MM.1S (cell line): Measurements from ENCODE around the gene ATP5F1E.

Source experiments
- DNase-seq: peaks from one replicate; pipeline ENCODE4 v3.0.0-alpha.2; 2015
- H2AFZ ChIP-seq: fragments of 300-600 bp; sonication (generic); 2 replicates; pipeline ENCODE4 v1.6.0; 2016; ENCODE audit warnings: antibody characterized with exemption, low read length
- H3F3A ChIP-seq: fragments of 300-600 bp; sonication (generic); 2 replicates; pipeline ENCODE4 v1.6.1; 2016; ENCODE audit warnings: mild to moderate bottlenecking, antibody characterized with exemption, low read length, moderate library complexity, mixed read lengths; ENCODE audit not compliant: insufficient read depth
- H3K27ac ChIP-seq: fragments of 300-600 bp; sonication (generic); 2 replicates; pipeline ENCODE4 v1.5.1; 2016; ENCODE audit warnings: mild to moderate bottlenecking, low read length
- H3K27me3 ChIP-seq: fragments of 300-600 bp; sonication (generic); replicated peaks from 2 replicates; pipeline ENCODE4 v1.6.0; 2016; ENCODE audit warnings: low read length; ENCODE audit not compliant: insufficient read depth
- H3K36me3 ChIP-seq: fragments of 300-600 bp; sonication (generic); replicated peaks from 2 replicates; pipeline ENCODE4 v1.6.1; 2016; ENCODE audit warnings: mild to moderate bottlenecking, low read length, mixed read lengths; ENCODE audit not compliant: insufficient read depth
- H3K4me1 ChIP-seq: fragments of 300-600 bp; sonication (generic); 2 replicates; pipeline ENCODE4 v1.6.1; 2016; ENCODE audit warnings: low read length, mixed read lengths
- H3K4me2 ChIP-seq: fragments of 300-600 bp; sonication (generic); 2 replicates; pipeline ENCODE4 v1.6.0; 2016; ENCODE audit warnings: low read depth, low read length
- H3K4me3 ChIP-seq: fragments of 300-600 bp; sonication (generic); 2 replicates; pipeline ENCODE4 v1.5.1; 2016; ENCODE audit warnings: low read length, mixed read lengths
- H3K79me2 ChIP-seq: fragments of 300-600 bp; sonication (generic); 2 replicates; pipeline ENCODE4 v1.6.1; 2016; ENCODE audit warnings: mixed run types, low read length, mixed read lengths
- H3K9ac ChIP-seq: fragments of 300-600 bp; sonication (generic); 2 replicates; pipeline ENCODE4 v1.6.1; 2016; ENCODE audit warnings: low read length, mixed read lengths
- H3K9me2 ChIP-seq: fragments of 300-600 bp; sonication (generic); replicated peaks from 2 replicates; pipeline ENCODE4 v1.6.1; 2016; ENCODE audit warnings: mild to moderate bottlenecking, low read length, mixed read lengths; ENCODE audit not compliant: insufficient read depth
- H3K9me3 ChIP-seq: fragments of 300-600 bp; sonication (generic); replicated peaks from 2 replicates; pipeline ENCODE4 v1.6.1; 2016; ENCODE audit warnings: mild to moderate bottlenecking, low read length, mixed read lengths; ENCODE audit not compliant: insufficient read depth
- H4K20me1 ChIP-seq: fragments of 300-600 bp; sonication (generic); 2 replicates; pipeline ENCODE4 v1.6.1; 2016; ENCODE audit warnings: mild to moderate bottlenecking, low read length, moderate library complexity, mixed read lengths; ENCODE audit not compliant: insufficient read depth
- CTCF ChIP-seq: fragments of 300-600 bp; sonication (generic); IDR thresholded peaks from 2 replicates; pipeline ENCODE4 v1.5.1; 2016; ENCODE audit warnings: antibody characterized with exemption, low read length, mixed read lengths
- EZH2 ChIP-seq: fragments of 300-600 bp; sonication (generic); optimal IDR thresholded peaks from 2 replicates; pipeline ENCODE3; 2017; ENCODE audit warnings: low read depth, mild to moderate bottlenecking, antibody characterized with exemption, low read length, mixed read lengths
- EZH2phosphoT487 ChIP-seq: fragments of 300-600 bp; sonication (generic); IDR thresholded peaks from 2 replicates; pipeline ENCODE4 v1.6.1; 2018; ENCODE audit warnings: antibody characterized with exemption, low read length

ATP5F1E gene

GRCh38 chr20:59022754-59023153 is 9.4 kb downstream of the ATP5F1E start:
- Histone ChIP-seq H4K20me1 (peaks cover 10% of the 10 kb centered on the region; the same call in 1 of the 2 replicates), H3K36me3 (peaks cover 6% of the 10 kb centered on the region; the same call in 1 of the 2 replicates), H3K9me2 (no peaks in the 10 kb centered on the region), H3K4me2 (no peak overlapping the region), H3K9ac (no peak overlapping the region), H2AFZ (no peak overlapping the region), H3K4me1 (no peaks in the 10 kb centered on the region), H3K27ac (no peak overlapping the region), H3K9me3 (no peaks in the 10 kb centered on the region), H3K4me3 (no peak overlapping the region), H3K79me2 (peaks cover 38% of the 10 kb centered on the region), H3K27me3 (no peaks in the 10 kb centered on the region), H3F3A (no peaks in the 10 kb centered on the region; the same call in 1 of the 2 replicates)
- no peak for DNase-seq
- TF ChIP-seq EZH2 (no peak), EZH2phosphoT487 (no peak), CTCF (no peak)

- H3K27ac ChIP-seq: no peak overlapping the region
- no peak for TF ChIP-seq EZH2phosphoT487
- no peak for TF ChIP-seq CTCF
- TF ChIP-seq EZH2: no peak
- no peaks in the 10 kb centered on the region for H3K9me3 ChIP-seq
- H3K9me2 ChIP-seq: no peaks in the 10 kb centered on the region
- no peaks in the 10 kb centered on the region; the same call in 1 of the 2 replicates for H3F3A ChIP-seq
- no peak overlapping the region for H3K4me3 ChIP-seq
- peaks cover 21% of the 10 kb centered on the region for H3K79me2 ChIP-seq
- peaks cover 12% of the 10 kb centered on the region for H3K4me1 ChIP-seq
- no peaks in the 10 kb centered on the region for H4K20me1 ChIP-seq
- H2AFZ ChIP-seq: no peak overlapping the region
- DNase-seq: no peak
- H3K4me2 ChIP-seq: no peak overlapping the region
- H3K9ac ChIP-seq: no peak overlapping the region
- H3K27me3 ChIP-seq: no peaks in the 10 kb centered on the region
- H3K36me3 ChIP-seq: peaks cover 6% of the 10 kb centered on the region; the same call in 1 of the 2 replicates
Measured at GRCh38 chr20:59020938-59021551, 11.1 kb downstream of the ATP5F1E start.

GRCh38 chr20:59019217-59019616 is 12.9 kb downstream of the ATP5F1E start, which contains the start of gene TUBB1:
Gene TUBB1, plus strand, starts transcription at chr20:59019429. Its CDS starts 94 bp downstream, at chr20:59019523.
- Histone ChIP-seq H3K27me3 (no peaks in the 10 kb centered on the region), H3F3A (no peaks in the 10 kb centered on the region; the same call in 1 of the 2 replicates), H3K4me2 (no peak within 1 kb of the TSS)

More at GRCh38 chr20:59019217-59019616, 12.9 kb downstream of the ATP5F1E start, which contains the start of gene TUBB1:
- Histone ChIP-seq H3K79me2 (peaks cover 4% of the 10 kb centered on the region; the same call in 1 of the 2 replicates), H3K9ac (no peak within 1 kb of the TSS), H3K4me1 (peaks cover 12% of the 10 kb centered on the region), H3K4me3 (no peak within 1 kb of the TSS), H3K27ac (no peak within 1 kb of the TSS), H3K9me3 (no peaks in the 10 kb centered on the region), H3K36me3 (0 out of 2 replicates have a peak, but pooled peaks cover 3% of the 10 kb centered on the region), H2AFZ (no peak within 1 kb of the TSS), H3K9me2 (no peaks in the 10 kb centered on the region), H4K20me1 (no peaks in the 10 kb centered on the region)
- no peak for DNase-seq
- TF ChIP-seq EZH2phosphoT487: no peak
- TF ChIP-seq CTCF: no peak
- no peak for TF ChIP-seq EZH2
